Neutrophil (primary cell): ENCODE results near the gene SORCS2.

Experiments used
- H3K27ac ChIP-seq: fragments of 200-600 bp; sonication (generic); 2 replicates; pipeline ENCODE4 v1.5.1; 2016; ENCODE audit warnings: mild to moderate bottlenecking, moderate library complexity
- H3K27me3 ChIP-seq: fragments of 200-600 bp; sonication (generic); 2 replicates; pipeline ENCODE4 v1.6.0; 2016; ENCODE audit warnings: mild to moderate bottlenecking
- H3K36me3 ChIP-seq: fragments of 200-600 bp; sonication (generic); 2 replicates; pipeline ENCODE4 v1.5.1; 2017
- H3K4me1 ChIP-seq, 2 experiments: fragments of 200-600 bp in 1 of 2; sonication (generic) in 1 of 2; 1 replicate in 1 of 2; 2 replicates in 1 of 2; pipeline versions ENCODE4 v1.5.1 to v1.6.1; 2013 to 2016; ENCODE audit warnings: low read depth in 1 of 2, low read length in 1 of 2, mild to moderate bottlenecking in 1 of 2, moderate library complexity in 1 of 2; ENCODE audit not compliant: control insufficient read depth in 1 of 2, insufficient read depth in 1 of 2
- H3K4me3 ChIP-seq, 2 experiments: fragments of 200-600 bp in 1 of 2; sonication (generic) in 1 of 2; 1 replicate in 1 of 2; 2 replicates in 1 of 2; pipeline ENCODE4 v1.5.1; 2013 to 2016; ENCODE audit warnings: low read depth in 1 of 2, low read length in 1 of 2, mild to moderate bottlenecking in 1 of 2, moderate library complexity in 1 of 2
- H3K9me3 ChIP-seq: fragments of 200-600 bp; sonication (generic); 2 replicates; pipeline ENCODE4 v1.5.1; 2016
- CTCF ChIP-seq: fragments of 200-600 bp; sonication (generic); IDR thresholded peaks from 2 replicates; pipeline ENCODE4 v1.5.1; 2016; ENCODE audit warnings: antibody characterized with exemption

SORCS2 gene

GRCh38 chr4:7765666-7766065 is 573.3 kb downstream of the SORCS2 start:
- Histone ChIP-seq H3K4me3 (no peak overlapping the region), H3K9me3 (no peaks in the 10 kb centered on the region), H3K36me3 (peaks cover 81% of the 10 kb centered on the region), H3K27ac (no peak overlapping the region), H3K4me1 (no peaks in the 10 kb centered on the region), H3K27me3 (no peaks in the 10 kb centered on the region)
- no peak for TF ChIP-seq CTCF

- TF ChIP-seq CTCF: no peak
- H3K27me3 ChIP-seq: no peaks in the 10 kb centered on the region
- H3K9me3 ChIP-seq: no peaks in the 10 kb centered on the region
- no peak overlapping the region for H3K27ac ChIP-seq
- peaks cover 81% of the 10 kb centered on the region for H3K36me3 ChIP-seq
- H3K4me3 ChIP-seq: no peak overlapping the region
- no peaks in the 10 kb centered on the region for H3K4me1 ChIP-seq
These were observed 573.7 kb downstream of the SORCS2 start for GRCh38 chr4:7766086-7766485.

- Histone ChIP-seq H3K9me3 (no peaks in the 10 kb centered on the region), H3K4me1 (no peaks in the 10 kb centered on the region), H3K4me3 (no peak overlapping the region), H3K36me3 (peaks cover 80% of the 10 kb centered on the region), H3K27me3 (no peaks in the 10 kb centered on the region), H3K27ac (no peak overlapping the region)
- no peak for TF ChIP-seq CTCF
These were observed 574.5 kb downstream of the SORCS2 start for GRCh38 chr4:7766661-7767345.

- H3K27me3 ChIP-seq: no peaks in the 10 kb centered on the region
- H3K36me3 ChIP-seq: peaks cover 81% of the 10 kb centered on the region
- no peak for TF ChIP-seq CTCF
- H3K9me3 ChIP-seq: no peaks in the 10 kb centered on the region
- no peak overlapping the region for H3K27ac ChIP-seq
- H3K4me3 ChIP-seq: no peak overlapping the region
- H3K4me1 ChIP-seq: no peaks in the 10 kb centered on the region
These were observed 575.2 kb downstream of the SORCS2 start for GRCh38 chr4:7767526-7767925.

- Histone ChIP-seq H3K4me3 (no peak overlapping the region), H3K27me3 (no peaks in the 10 kb centered on the region), H3K9me3 (no peaks in the 10 kb centered on the region), H3K4me1 (no peaks in the 10 kb centered on the region), H3K27ac (no peak overlapping the region), H3K36me3 (peaks cover 81% of the 10 kb centered on the region)
- TF ChIP-seq CTCF: no peak
These were observed 575.6 kb downstream of the SORCS2 start for GRCh38 chr4:7767966-7768365.
